Mesothelial cell of epicardium (in vitro differentiated cells): Measurements from ENCODE around the gene ATF2. TPM values are rescaled to one million over a fixed set of nuclear protein-coding genes. Genes with fewer than 3 reads are reported as not detected.

Experiments used
- DNase-seq, 2 experiments: peaks; one replicate each; pipeline ENCODE4 v3.0.0; 2021; ENCODE audit warnings: low spot score in 2 of 2; ENCODE audit not compliant: unreplicated experiment in 2 of 2
- H3K27ac Mint-ChIP-seq: 2 replicates; pipeline ENCODE4 v1.8.0; 2021; ENCODE audit warnings: mixed read lengths
- H3K27me3 Mint-ChIP-seq: 2 replicates; pipeline ENCODE4 v1.8.0; 2021; ENCODE audit warnings: low read depth, mixed read lengths
- H3K36me3 Mint-ChIP-seq: 2 replicates; pipeline ENCODE4 v1.8.0; 2021; ENCODE audit warnings: mixed read lengths
- H3K4me1 Mint-ChIP-seq: 2 replicates; pipeline ENCODE4 v1.8.0; 2021; ENCODE audit warnings: mixed read lengths
- H3K4me3 Mint-ChIP-seq: 2 replicates; pipeline ENCODE4 v1.8.0; 2021; ENCODE audit warnings: mild to moderate bottlenecking, moderate library complexity, mixed read lengths
- H3K9me3 Mint-ChIP-seq: 2 replicates; pipeline ENCODE4 v1.8.0; 2021; ENCODE audit warnings: mixed read lengths
- total RNA-seq: library from RNA; stranded (reverse); gene quantifications from 3 replicates; pipeline ENCODE4 v1.2.1, GENCODE V29; 2021
- TF ChIP-seq, protein P1 (sequence below): fragments of 200-600 bp; sonication (generic); IDR thresholded peaks from one replicate; pipeline ENCODE4 v1.5.0; 2021; ENCODE audit warnings: antibody characterized with exemption; ENCODE audit not compliant: unreplicated experiment

The ATF2 gene
- total RNA-seq, 1 donor from 2014 or later: 62.7 TPM

DNA sequence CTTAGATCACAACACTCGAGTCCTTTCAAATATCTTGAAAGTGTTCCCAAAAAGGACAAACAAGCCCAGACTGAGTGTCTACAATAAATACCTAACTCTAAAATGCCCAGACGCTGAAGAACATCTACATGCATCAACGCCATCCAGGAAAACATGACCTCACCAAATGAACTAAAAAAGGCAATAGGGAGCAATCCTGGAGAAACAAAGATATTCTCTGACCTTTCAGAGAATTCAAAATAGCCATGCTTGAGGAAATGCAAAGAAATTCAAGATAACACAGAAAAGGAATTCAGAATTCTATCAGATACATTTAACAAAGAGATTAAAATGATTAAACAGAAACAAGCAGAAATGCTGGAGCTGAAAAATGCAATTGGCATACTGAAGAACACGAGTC is 101.6 kb downstream of the ATF2 start:
- Mint-ChIP-seq H3K27me3 (no peaks in the 10 kb centered on the region), H3K4me1 (no peaks in the 10 kb centered on the region), H3K36me3 (peaks cover 55% of the 10 kb centered on the region), H3K4me3 (no peak overlapping the region), H3K27ac (no peak overlapping the region), H3K9me3 (peaks cover 31% of the 10 kb centered on the region)
- DNase-seq: no peak
- TF ChIP-seq, protein P1, sequence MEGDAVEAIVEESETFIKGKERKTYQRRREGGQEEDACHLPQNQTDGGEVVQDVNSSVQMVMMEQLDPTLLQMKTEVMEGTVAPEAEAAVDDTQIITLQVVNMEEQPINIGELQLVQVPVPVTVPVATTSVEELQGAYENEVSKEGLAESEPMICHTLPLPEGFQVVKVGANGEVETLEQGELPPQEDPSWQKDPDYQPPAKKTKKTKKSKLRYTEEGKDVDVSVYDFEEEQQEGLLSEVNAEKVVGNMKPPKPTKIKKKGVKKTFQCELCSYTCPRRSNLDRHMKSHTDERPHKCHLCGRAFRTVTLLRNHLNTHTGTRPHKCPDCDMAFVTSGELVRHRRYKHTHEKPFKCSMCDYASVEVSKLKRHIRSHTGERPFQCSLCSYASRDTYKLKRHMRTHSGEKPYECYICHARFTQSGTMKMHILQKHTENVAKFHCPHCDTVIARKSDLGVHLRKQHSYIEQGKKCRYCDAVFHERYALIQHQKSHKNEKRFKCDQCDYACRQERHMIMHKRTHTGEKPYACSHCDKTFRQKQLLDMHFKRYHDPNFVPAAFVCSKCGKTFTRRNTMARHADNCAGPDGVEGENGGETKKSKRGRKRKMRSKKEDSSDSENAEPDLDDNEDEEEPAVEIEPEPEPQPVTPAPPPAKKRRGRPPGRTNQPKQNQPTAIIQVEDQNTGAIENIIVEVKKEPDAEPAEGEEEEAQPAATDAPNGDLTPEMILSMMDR: no peak

DNA sequence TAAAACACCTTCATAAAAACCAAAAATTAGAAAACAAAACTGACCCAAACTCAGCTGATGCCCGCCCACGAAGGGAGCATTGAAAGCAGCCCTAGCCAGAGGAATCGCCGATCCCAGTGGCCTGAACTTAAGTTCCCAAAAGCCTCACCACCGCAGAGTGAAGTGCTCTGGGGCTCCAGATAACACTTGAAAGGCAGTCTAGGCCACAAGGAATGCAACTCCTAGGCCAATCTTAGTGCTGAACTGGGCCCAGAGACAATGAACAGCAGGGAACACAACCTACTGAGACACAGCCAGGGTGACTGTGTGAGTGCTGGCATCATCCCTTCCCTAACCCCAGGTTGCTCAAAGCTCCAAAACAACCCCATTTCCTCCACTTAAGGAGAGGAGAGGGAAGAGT is 103.2 kb downstream of the ATF2 start:
- H3K4me1 Mint-ChIP-seq: no peaks in the 10 kb centered on the region
- no peaks in the 10 kb centered on the region for H3K27me3 Mint-ChIP-seq
- H3K9me3 Mint-ChIP-seq: peaks cover 31% of the 10 kb centered on the region
- TF ChIP-seq, protein P1: no peak
- H3K36me3 Mint-ChIP-seq: peaks cover 51% of the 10 kb centered on the region
- no peak for DNase-seq
- H3K27ac Mint-ChIP-seq: no peak overlapping the region
- H3K4me3 Mint-ChIP-seq: no peak overlapping the region

DNA sequence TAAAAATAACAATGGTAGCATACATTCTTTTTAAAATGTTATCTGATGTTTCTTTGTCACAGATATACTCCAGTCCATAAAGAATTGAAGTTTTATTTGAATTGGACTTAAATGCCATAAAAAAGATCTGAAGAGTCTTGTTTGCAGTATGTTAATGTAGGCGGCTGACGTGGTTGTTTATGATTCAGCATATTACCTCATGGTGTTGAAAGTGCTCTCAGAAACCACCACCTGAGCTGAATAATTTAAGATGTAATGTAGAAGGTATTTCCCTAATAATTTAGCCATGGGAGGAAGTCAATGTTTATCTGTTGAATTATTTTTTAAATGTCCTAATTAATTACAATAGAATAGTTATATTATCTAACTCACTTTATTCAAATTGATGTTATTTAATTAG is 104.3 kb downstream of the ATF2 start:
- Mint-ChIP-seq H3K27me3 (no peaks in the 10 kb centered on the region), H3K4me1 (no peaks in the 10 kb centered on the region), H3K4me3 (no peak overlapping the region), H3K36me3 (peaks cover 44% of the 10 kb centered on the region), H3K27ac (no peak overlapping the region), H3K9me3 (peaks cover 25% of the 10 kb centered on the region)
- DNase-seq: no peak
- TF ChIP-seq, protein P1: no peak

DNA sequence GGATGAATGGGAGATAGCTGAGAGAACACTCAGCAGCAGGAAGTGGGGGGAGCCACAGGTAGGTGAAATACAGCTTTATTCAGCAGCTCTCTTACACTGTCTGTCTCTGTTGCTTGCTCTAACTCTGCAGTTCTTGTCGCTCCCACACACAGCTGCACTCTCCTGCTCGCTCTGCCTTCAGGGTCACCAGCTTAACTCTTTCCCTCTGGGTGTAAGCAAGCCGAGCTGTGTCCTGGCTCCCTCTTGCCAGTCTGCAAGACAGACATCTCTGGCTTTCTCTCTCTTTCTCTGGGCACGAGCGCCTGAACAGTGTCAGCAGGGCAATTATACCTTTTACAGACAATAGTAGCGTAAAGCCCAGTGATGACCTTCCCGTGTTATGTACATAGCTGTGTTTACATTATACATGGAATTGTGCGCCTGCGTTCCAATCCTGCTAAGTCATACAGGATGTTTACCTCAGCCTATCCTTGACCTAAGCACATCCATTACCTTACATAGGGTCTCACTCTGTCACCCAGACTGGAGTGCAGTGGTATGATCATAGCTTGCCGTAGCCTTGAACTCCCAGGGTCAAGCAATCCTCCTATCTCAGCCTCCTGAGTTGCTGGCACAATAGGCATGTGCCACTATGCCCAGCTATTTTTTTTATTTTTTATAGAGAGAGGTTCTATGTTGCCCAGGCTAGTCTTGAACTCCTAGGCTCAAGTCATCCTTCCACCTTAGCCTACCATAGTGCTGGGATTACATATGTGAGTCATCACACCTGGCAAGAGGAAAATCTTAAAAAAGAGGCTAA is 105.0 kb downstream of the ATF2 start:
- Mint-ChIP-seq H3K36me3 (peaks cover 37% of the 10 kb centered on the region), H3K4me1 (no peaks in the 10 kb centered on the region), H3K27ac (no peak overlapping the region), H3K4me3 (no peak overlapping the region), H3K27me3 (no peaks in the 10 kb centered on the region), H3K9me3 (peaks cover 18% of the 10 kb centered on the region)
- no peak for DNase-seq
- TF ChIP-seq, protein P1: no peak

DNA sequence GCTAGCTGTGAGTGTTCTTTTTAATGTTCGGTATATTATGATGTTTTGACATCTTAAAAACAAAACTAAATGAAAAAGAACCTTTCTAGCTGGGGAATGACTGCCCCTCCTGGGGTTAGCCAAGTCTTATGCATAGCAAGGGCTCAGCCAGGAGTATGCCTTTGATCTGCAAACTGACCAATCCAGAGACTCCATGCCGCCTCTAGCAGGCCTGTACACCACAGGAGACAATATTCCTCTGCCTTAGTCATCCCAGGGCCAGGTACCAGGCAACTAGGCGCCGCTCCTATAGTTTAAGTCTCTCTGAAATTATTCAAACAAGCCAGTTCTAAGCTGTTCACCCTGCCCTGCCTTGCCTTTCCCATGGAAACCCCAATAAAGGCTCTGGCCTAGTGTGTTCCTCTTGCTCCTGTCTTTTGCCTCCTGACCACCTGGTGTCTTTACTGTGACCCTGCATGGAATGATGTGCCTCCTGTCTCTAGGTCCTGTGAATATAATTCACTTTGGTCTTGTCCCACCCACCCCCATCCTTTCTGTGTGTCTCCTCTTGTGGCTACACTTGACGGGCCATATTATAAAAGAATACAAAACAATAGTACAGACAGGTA is 110.8 kb downstream of the ATF2 start:
- no peak for DNase-seq
- Mint-ChIP-seq H3K4me1 (no peaks in the 10 kb centered on the region), H3K27me3 (no peaks in the 10 kb centered on the region)

More for the DNA sequence above, 110.8 kb downstream of the ATF2 start:
- no peak overlapping the region for H3K4me3 Mint-ChIP-seq
- no peaks in the 10 kb centered on the region for H3K36me3 Mint-ChIP-seq
- no peak overlapping the region for H3K27ac Mint-ChIP-seq
- H3K9me3 Mint-ChIP-seq: peaks cover 5% of the 10 kb centered on the region
- TF ChIP-seq, protein P1: no peak
